HG02763 (cell line): Measurements from ENCODE around the gene NLRP11.
"Not testable (repeated sequence)": the region's sequence is repeated elsewhere in the genome, so short reads cannot be mapped to it uniquely, and the experiment has no call there.

ENCODE experiments used
- ATAC-seq: cut with Tn5 transposase; IDR thresholded peaks from one replicate; pipeline ENCODE4 v1.9.1; 2021; ENCODE audit warnings: mild to moderate bottlenecking, moderate library complexity; ENCODE audit not compliant: unreplicated experiment

NLRP11 gene

DNA sequence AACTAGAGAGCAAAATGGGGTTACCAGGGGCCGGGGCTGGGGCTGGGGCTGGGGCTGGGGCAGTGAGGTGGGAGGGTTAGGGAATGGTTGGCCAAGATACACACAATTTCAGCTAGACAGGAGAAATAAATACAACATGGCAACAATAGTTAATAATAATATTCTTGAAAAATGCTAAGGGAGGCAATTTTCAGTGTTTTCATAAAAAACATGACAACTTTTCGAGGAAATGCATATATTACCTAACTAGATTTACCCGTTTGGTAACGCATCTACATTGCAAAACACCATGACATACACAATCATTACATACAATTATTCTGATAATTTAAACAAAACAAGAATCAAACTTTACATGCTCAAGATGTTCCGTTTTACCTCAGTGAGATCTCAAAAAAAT is 50.7 kb downstream of the NLRP11 start:
- ATAC-seq: no peak

DNA sequence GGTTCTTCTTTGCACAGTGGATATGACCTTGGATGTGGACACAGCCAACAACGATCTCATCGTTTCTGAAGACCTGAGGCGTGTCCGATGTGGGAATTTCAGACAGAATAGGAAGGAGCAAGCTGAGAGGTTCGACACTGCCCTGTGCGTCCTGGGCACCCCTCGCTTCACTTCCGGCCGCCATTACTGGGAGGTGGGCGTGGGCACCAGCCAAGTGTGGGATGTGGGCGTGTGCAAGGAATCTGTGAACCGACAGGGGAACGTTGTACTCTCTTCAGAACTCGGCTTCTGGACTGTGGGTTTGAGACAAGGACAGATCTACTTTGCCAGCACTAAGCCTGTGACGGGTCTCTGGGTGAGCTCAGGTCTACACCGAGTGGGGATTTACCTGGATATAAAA is 53.5 kb downstream of the NLRP11 start:
- ATAC-seq: no peak

DNA sequence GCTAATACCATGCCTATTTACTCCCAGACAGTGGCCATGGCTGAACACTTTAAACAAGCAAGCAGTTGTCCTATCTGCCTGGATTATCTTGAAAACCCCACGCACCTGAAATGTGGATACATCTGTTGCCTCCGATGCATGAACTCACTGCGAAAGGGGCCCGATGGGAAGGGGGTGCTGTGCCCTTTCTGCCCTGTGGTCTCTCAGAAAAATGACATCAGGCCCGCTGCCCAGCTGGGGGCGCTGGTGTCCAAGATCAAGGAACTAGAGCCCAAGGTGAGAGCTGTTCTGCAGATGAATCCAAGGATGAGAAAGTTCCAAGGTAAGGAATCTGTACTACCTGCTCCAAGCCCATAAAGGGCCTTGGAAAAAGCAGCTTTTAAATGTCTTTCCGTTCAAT is 54.3 kb downstream of the NLRP11 start:
- ATAC-seq: no peak

DNA sequence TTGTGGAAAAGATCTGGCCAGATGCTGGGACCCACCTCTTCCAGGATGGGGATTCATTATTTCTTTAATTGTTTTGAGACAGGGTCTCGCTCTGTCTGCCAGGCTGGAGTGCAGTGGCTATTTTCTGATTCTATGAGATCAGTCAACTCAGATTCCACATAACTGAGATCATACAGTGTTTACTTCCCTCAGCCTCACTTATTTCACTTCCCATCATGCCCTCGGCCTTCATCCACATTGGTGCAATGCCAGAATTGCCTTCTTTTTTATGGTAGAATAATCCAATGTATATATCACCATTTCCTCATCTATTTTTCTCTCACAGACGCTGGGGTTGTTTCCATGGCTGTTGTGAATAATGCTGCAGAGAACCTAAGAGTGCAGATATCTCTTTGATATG is 62.2 kb downstream of the NLRP11 start:
- not testable (repeated sequence) for ATAC-seq

DNA sequence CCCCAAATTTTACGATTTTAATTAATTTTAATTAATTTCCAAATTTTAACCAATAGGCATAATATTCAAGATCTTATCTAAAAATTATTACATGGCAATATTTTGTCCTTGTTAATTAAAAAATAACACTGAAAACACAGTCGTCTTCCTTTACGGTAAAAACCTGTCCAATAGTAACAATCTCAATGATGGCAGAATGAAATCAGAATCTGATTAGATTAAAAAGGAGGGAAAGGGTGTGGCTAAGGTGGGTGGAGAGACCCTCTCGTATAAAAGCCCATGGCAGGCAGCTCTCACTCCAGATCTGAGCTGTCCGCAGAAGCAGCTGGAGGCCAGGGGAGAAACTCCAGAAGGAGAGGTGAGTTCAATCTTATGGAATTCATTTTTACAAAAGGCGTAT is 63.0 kb downstream of the NLRP11 start, which contains the start of gene RFPL4AL1:
TSS of gene RFPL4AL1 (plus strand) at position 301 of the 400 bp plus-strand sequence. CDS start 2,687 bp downstream, outside the sequence.
- ATAC-seq: not testable (repeated sequence)

DNA sequence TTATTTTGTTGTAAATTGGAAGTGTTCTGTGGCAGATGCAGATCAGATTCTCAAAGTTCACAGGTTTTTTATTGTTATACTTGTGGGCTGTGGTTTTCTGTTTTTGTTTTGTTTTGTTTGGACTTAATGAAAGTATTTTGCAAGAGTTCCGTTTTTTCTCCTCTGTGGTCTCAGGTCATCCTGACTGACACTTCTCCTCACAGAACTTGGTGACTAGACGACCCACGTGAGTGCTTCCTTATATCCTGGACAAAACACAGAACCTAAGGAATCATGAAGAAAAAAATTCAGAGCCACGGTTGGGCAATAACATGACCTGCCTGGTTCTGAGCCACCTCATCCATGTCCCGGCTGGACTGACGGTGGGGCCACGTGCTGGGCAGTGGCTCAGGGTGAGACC is 65.3 kb downstream of the NLRP11 start:
- no peak for ATAC-seq

GRCh38 chr19:55758797-55759196 is 73.0 kb downstream of the NLRP11 start, which contains the start of gene RFPL4A:
TSS of gene RFPL4A (plus strand) at chr19:55759097. CDS start at chr19:55761801, 2,704 bp downstream.
- ATAC-seq: not testable (repeated sequence)

- not testable (repeated sequence) for ATAC-seq
Observed at GRCh38 chr19:55756808-55757207, 75.0 kb downstream of the NLRP11 start.

- ATAC-seq: no peak
Observed at GRCh38 chr19:55753401-55753800, 78.4 kb downstream of the NLRP11 start.

GRCh38 chr19:55750715-55751114 is 81.1 kb downstream of the NLRP11 start:
- ATAC-seq: no peak

DNA sequence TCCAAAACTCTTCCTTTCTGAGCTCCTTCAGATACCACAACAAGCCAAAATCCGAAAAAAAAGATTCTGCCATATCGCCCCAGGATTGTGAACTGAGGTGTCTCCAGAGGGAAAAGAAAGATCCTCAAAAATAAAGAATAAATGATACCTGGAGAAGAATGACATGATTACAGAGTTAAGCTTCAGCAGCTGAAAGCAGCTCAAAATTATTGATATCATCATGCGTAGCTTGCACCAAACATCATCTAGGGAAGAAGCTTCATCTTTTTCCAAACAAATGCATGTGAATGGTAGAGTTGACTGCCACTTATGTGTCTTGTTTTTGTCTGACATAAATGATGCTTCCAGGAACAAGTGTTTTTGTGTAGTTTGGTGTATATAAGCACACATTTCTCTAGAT is 93.5 kb downstream of the NLRP11 start, which contains the start of gene NLRP9:
TSS of gene NLRP9 (minus strand) at position 101 of the 400 bp plus-strand sequence. CDS start at position 73, 28 bp downstream.
- no peak for ATAC-seq
